ENCODE measurements around the gene UQCR11.

DNA sequence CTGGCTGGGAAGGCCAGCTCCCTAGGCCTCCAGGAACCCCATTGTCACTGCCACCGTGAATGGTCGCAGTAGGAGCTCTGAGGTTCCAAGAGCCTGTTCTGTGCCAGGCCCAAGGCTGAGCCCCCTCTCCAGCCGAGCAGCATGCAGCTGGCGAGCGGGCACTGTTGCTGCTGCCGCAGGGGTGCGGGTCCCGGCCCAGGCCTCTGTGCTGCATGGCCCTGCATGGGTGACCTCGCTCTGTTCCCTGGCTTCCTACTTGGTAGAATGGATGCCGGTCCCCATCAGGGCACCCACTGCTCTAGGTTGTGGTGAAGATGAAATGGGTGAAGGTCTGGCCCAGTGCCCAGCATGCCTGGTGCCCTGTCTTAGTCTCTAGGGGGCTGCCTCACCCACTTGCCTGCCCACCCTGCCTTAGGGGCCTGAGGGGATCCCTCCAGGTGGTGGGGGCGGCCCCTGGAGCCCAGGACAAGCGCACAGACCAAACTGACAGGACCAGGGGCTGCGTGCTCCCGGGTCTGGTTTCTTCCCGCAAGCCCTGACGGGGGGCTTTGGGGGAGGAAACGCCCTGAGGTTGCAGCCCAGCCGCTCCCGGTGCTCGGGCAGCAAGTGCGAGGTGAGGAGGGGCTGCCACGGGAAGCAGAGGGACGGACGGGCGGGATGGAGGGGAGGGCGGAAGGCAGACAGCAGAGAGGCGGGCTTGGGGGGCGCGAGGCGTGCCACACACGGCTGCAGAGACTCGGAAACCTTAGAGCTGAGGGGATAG is 8.7 kb upstream of the UQCR11 start:
- TF ChIP-seq, protein P1, sequence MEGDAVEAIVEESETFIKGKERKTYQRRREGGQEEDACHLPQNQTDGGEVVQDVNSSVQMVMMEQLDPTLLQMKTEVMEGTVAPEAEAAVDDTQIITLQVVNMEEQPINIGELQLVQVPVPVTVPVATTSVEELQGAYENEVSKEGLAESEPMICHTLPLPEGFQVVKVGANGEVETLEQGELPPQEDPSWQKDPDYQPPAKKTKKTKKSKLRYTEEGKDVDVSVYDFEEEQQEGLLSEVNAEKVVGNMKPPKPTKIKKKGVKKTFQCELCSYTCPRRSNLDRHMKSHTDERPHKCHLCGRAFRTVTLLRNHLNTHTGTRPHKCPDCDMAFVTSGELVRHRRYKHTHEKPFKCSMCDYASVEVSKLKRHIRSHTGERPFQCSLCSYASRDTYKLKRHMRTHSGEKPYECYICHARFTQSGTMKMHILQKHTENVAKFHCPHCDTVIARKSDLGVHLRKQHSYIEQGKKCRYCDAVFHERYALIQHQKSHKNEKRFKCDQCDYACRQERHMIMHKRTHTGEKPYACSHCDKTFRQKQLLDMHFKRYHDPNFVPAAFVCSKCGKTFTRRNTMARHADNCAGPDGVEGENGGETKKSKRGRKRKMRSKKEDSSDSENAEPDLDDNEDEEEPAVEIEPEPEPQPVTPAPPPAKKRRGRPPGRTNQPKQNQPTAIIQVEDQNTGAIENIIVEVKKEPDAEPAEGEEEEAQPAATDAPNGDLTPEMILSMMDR (IDR thresholded peaks at IDR 0.05), result no peak
- TF ChIP-seq POLR2AphosphoS5 (IDR thresholded peaks at IDR 0.05), result no peak
